ENCODE results near the gene SLC9A8. TPM values are rescaled to one million over a fixed set of nuclear protein-coding genes. Genes with fewer than 3 reads are reported as not detected.

Gene SLC9A8
- total and polyA plus RNA-seq, 2 donors (not counting 3 experiments of a cell fraction or from before 2014, with no cell fraction given) = 5.1 to 14.4 TPM

DNA sequence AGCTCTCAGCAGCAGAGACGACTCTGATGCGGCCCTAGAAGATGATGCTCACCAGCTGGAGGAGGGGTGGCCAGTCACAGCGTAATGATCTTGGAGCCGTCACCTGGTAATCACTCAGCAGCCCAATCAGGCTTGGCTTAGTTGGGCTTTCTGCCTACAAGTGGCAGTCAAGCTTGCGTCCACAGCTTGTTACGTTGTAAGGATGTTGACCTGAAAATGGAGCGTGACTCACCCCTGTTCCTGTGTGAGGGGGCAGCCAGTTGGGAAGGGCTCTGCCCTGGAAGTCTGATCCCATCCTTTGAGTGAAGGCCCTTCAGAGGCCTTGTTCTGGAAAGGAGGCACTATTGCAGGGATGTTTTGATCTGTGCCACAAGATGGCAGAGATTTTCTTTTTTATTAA is 52.9 kb downstream of the SLC9A8 start:
- Histone ChIP-seq H3K27me3 (ENCODE audit: control insufficient read depth in 2 of 2, insufficient read depth in 2 of 2, low read length in 2 of 2) (no peaks in the 10 kb centered on the region), H3K27ac (ENCODE audit: insufficient read depth, low read depth, low read length) (no peak overlapping the region), H3K36me3 (ENCODE audit: control insufficient read depth in 2 of 2, extremely low read depth in 1 of 2, insufficient read depth in 2 of 2, low read length in 2 of 2) (peaks cover 0 to 3% of the 10 kb centered on the region in 2 experiments), H3K9ac (replicated peaks; ENCODE audit: extremely low read depth, insufficient read depth, low read length) (no peak overlapping the region), H2AFZ (ENCODE audit: low read depth, low read length) (no peak overlapping the region), H3K79me2 (ENCODE audit: control insufficient read depth, insufficient read depth, low read length) (no peaks in the 10 kb centered on the region), H3K4me1 (ENCODE audit: control insufficient read depth, extremely low read depth, insufficient read depth, low read length) (no peaks in the 10 kb centered on the region), H3K4me3 (replicated peaks in 1 of 3; ENCODE audit: insufficient read depth in 1 of 3, low read depth in 1 of 3, low read length in 3 of 3) (no peak overlapping the region), H3K9me1 (replicated peaks; ENCODE audit: control insufficient read depth, extremely low read depth, insufficient read depth, low read length) (no peaks in the 10 kb centered on the region), H3K4me2 (ENCODE audit: insufficient read depth, low read length) (no peak overlapping the region), H4K20me1 (replicated peaks; ENCODE audit: control insufficient read depth, extremely low read depth, insufficient read depth, low read length) (no peaks in the 10 kb centered on the region), H3K9me3 (replicated peaks; ENCODE audit: control insufficient read depth, insufficient read depth, low read length) (no peaks in the 10 kb centered on the region)
- FAIRE-seq (no peak), DNase-seq (ENCODE audit: low read depth, low spot score) (no peak)
- intact Hi-C loops (cut with micrococcal nuclease) (no loop called here), dilution Hi-C loops (cut with MboI; ENCODE audit: extremely low pct_ligation_motif_present, low sequenced_read_pairs) (no loop called here)
- ChIA-PET POLR2A (no interaction called here), CTCF (interaction anchor here (0.6 to 3.7 kb wide), 3 partner anchors 15 to 206 kb away, joined by 3 to 17 read pairs (median 3); no protein-coding TSS in a partner anchor)
- TF ChIP-seq FOS (IDR thresholded peaks at IDR 0.05; ENCODE audit: borderline replicate concordance, insufficient read depth, low read length) (no peak), GATA2 (IDR thresholded peaks at IDR 0.05; ENCODE audit: insufficient read depth, insufficient read length, low read depth, low read length) (no peak), POLR2AphosphoS5 (IDR thresholded peaks at IDR 0.05; ENCODE audit: insufficient read depth, low read depth, low read length) (no peak), MYC (IDR thresholded peaks at IDR 0.05; ENCODE audit: low read depth, low read length) (no peak), POLR2A (IDR thresholded peaks at IDR 0.05; ENCODE audit: low read depth, low read length) (no peak)
- TF ChIP-seq, protein P1, sequence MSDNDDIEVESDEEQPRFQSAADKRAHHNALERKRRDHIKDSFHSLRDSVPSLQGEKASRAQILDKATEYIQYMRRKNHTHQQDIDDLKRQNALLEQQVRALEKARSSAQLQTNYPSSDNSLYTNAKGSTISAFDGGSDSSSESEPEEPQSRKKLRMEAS (IDR thresholded peaks at IDR 0.05; ENCODE audit: insufficient read depth, insufficient read length) = no peak
- TF ChIP-seq, protein P2, sequence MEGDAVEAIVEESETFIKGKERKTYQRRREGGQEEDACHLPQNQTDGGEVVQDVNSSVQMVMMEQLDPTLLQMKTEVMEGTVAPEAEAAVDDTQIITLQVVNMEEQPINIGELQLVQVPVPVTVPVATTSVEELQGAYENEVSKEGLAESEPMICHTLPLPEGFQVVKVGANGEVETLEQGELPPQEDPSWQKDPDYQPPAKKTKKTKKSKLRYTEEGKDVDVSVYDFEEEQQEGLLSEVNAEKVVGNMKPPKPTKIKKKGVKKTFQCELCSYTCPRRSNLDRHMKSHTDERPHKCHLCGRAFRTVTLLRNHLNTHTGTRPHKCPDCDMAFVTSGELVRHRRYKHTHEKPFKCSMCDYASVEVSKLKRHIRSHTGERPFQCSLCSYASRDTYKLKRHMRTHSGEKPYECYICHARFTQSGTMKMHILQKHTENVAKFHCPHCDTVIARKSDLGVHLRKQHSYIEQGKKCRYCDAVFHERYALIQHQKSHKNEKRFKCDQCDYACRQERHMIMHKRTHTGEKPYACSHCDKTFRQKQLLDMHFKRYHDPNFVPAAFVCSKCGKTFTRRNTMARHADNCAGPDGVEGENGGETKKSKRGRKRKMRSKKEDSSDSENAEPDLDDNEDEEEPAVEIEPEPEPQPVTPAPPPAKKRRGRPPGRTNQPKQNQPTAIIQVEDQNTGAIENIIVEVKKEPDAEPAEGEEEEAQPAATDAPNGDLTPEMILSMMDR (IDR thresholded peaks at IDR 0.05; ENCODE audit: extremely low read depth in 1 of 2, insufficient read depth in 1 of 2, low read depth in 1 of 2, low read length in 2 of 2) = no peak
- BruUV-seq (replicated peaks) = no TSS peak

Data from endothelial cell of umbilical vein (primary cell).